Measurements from ENCODE around the gene DENND2A.
A peak's percentile ranks its signal among the peaks of the same experiment; 100 is the strongest.
"Not testable (repeated sequence)": the region's sequence is repeated elsewhere in the genome, so short reads cannot be mapped to it uniquely, and the experiment has no call there.

The DENND2A gene

DNA sequence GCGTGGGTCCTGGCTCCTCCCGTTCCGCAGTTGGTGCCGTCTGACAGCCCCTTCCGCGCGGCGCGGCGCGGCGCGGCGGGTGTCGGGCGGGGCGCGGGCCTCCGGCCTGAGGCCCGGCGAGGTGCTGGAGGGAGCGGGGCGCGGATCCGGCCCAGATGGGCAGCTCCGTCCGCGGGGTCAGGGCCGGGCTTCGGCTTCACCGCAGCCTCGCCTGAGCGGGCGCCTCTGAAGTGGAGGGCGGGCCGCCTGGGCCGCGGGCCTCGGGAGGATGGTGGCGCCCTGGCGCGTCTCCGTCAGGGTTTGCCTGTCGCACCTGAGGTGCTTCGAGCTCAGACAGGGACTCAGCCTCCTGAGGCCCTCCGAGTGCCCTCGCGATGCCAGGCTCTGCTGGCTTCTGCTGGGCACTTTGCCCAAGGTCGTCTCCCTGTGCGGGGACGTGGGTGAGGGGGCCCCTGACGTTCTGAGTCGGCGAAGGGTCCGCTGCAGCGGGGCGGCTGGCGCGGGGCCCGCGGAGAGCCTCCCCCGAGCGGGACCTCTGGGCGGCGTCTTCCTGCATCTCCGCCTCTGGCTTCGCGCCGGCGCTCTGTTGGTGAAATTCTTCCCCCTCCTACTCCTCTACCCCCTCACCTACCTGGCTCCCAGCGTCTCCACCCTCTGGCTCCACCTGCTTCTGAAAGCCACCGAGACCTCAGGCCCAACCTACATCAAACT lies 32.6 kb upstream of the DENND2A start:
- DNase-seq (ENCODE audit: low read depth in 3 of 3, low spot score in 1 of 3): peak in 2 of 3 donors; percentile 31 to 48

DNA sequence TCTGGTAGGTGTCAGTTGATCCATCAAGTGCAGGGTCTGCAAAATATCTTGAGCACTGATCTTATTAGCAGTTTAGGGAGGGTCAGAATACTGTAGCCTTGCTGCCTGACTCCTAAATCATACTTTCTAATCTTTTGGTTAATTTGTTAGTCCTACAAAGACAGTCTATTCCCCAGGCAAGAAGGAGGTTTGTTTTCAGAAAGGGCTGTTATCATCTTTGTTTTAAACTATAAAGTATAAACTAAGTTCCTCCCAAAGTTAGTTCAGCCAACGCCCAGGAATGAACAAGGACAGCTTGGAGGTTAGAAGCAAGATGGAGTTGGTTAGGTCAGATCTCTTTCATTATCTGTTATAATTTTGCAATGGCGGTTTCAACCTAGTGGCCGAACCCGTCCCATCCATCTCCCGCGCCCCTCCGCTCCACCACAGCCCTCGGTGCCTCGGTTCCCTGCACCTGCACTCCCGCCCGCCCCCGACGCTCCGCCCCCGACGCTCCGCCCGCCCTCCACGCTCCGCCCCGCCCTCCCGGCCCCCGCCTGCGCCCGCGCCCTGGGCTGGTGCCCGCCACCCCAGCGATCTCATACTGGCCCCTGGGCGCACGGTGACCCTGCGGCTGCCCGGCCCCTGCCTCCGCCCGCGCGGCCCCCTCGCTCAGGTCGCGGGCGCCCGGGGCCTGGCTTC lies 31.9 kb upstream of the DENND2A start, which contains the start of gene ADCK2:
TSS of gene ADCK2 (plus strand) at position 564 of the 681 bp plus-strand sequence. CDS start 386 bp downstream, outside the sequence.
- DNase-seq (ENCODE audit: low read depth in 3 of 3, low spot score in 1 of 3): peak in 1 of 3 donors; percentile 57

DNA sequence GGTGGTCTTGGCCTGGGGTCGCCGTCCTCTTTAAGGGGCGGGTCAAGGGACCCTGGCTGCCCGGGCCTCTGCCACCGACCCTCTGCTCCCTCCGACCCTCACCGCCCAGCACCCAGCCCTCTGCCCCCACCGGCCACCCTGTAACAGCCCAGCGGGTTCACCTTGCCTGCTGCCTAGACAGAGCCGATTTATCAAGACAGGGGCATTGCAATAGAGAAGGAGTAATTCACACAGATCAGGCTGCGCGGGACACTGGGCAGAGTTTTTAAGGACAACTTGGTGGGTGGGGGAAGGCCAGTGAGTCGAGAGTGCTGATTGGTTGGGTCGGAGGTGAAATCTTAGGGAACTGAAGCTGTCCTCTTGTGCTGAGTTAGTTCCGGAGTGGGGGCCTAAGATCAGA lies 31.4 kb upstream of the DENND2A start:
- DNase-seq (ENCODE audit: low read depth in 3 of 3, low spot score in 1 of 3): no peak

DNA sequence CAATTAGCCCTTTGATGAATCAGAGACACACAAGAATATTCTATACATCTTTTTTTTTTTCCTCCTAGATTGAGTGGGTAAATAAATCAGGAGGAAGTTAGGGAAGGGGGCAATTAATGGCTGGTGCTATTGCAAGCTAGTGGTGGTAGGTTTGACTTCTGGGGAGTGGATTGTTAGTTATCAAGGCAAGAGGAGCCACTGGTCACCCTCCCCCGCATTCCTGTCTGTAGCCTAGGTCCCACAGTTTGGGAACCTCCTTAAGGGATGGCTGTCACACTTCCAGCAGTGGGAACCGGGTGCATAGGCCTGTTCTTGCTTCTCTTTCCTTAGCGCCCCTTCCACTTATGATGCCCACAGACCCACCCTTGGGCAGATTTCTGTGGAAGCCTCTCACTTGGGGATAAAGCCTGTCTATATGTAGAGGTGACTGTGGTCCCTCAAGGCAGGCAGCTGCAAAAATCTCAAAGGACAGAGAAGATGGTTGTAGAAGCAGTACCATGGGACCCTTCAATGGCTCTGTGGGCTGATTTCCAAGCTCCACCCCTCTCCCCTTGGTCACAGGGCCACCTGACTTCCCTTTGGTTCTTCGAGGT lies 29.8 kb upstream of the DENND2A start:
- no peak for DNase-seq (ENCODE audit: low read depth in 3 of 3, low spot score in 1 of 3)

DNA sequence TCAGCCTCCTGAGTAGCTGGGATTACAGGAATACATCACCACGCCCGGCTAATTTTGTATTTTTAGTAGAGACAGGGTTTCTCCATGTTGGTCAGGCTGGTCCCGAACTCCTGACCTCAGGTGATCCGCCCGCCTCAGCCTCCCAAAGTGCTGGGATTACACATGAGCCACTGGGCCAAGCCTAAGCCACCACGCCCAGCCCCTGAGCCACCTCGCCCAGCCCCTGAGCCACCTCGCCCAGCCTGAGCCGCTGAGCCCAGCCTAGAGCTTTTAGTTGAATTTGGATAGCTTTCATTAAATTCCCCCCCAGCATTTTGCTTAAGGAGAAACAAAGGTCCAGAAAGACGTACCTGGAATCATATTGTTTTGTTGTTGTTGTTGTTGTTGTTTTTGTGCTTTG lies 29.2 kb upstream of the DENND2A start:
- not testable (repeated sequence) for DNase-seq (ENCODE audit: low read depth in 3 of 3, low spot score in 1 of 3)

DNA sequence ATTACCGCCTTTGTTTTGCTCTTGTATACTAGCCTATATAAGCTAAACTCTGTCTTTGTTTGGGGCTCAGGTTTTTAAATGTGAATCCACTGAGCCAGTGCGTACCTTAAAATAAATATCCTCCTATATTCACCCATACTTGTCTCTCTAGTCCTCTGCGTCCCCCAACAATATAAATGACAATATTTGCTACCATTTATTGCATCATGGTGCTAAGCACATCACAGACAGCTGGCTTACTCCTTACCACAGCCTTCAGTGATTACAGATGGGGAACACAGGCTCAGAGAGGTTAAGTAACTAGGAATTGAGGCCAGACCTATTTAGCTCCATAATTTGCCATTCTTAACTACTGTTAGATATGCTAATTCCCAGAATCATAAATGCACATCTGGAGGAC lies 28.7 kb upstream of the DENND2A start:
- DNase-seq (ENCODE audit: low read depth in 3 of 3, low spot score in 1 of 3): no peak

DNA sequence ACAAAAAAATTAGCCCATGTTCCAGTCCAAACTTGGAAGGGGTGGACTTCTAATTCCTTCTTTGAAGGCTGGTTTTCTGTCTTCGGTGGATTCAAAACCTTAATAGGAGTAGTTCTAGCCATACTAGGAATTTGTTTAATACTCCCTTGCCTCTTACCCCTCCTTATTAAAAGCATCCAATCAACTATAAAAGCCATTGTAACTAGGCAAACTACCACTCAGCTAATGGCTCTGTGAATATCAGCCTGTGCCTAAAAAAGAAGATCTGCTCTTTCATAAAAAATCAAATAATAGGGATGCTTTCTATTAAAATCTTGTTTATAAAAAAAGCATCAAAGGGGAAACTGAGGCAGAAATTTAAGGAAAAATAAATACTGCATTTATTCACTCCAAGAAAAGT lies 28.0 kb upstream of the DENND2A start:
- no peak for DNase-seq (ENCODE audit: low read depth in 3 of 3, low spot score in 1 of 3)

DNA sequence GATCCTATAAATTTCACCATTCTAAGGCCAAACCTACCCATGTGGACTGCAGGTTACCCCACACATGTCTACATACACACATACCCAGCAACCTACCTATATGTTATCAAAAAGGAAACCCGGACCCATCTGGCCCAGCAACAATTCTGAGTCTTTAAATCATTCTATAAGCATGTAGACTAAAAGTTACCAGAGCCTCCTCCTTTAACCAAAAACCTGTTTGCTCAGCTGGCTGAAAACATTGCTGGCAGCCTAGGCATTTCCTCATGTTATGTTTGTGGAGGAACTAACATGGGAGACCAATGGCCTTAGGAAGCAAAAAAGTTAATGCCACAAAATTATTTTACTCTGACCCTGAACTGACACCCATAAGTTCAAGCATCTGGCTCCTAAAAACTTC lies 26.9 kb upstream of the DENND2A start:
- no peak for DNase-seq (ENCODE audit: low read depth in 3 of 3, low spot score in 1 of 3)

DNA sequence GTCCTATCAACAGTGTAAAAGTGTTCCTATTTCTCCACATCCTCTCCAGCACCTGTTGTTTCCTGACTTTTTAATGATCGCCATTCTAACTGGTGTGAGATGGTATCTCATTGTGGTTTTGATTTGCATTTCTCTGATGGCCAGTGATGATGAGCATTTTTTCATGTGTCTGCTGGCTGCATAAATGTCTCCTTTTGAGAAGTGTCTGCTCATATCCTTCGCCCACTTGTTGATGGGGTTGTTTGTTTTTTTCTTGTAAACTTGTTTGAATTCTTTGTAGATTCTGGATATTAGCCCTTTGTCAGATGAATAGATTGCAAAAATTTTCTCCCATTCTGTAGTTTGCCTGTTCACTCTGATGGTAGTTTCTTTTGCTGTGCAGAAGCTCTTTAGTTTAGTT lies 22.3 kb upstream of the DENND2A start:
- DNase-seq (ENCODE audit: low read depth in 3 of 3, low spot score in 1 of 3): not testable (repeated sequence)

DNA sequence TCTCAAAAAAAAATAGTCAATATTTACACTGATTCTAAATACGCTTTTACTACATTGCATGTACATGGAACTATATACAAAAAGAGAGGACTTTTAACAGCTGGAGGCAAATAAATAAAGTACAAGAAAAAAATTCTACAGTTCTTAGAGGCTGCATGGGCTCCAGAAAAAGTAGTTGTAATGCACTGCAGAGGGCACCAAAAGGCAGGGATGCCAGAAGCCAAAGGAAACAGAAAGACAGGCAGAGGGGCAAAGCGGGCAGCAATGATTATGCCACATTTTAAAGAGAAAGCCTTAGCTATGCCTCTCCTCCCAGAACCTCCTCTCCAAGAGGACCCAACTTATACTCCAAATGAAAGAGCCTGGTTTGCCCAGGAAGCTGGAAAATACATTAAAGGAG lies 20.5 kb upstream of the DENND2A start:
- DNase-seq (ENCODE audit: low read depth in 3 of 3, low spot score in 1 of 3): no peak

DNA sequence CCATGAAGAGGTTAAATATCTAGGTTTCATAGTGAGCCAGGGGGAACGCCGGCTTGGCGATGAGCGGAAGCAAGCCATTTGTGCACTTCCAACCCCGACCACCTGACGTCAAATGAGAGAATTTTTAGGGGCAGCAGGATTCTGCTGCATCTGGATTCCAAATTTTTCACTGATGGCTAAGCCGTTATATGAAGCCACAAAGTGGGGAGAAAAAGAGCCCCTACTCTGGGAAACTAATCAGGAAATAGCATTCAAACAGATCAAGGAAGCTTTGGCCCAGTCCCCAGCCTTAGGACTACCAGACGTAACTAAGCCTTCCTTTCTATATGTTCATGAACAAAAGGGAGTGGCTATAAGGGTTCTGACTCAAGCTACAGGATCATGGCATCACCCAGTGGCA lies 19.2 kb upstream of the DENND2A start:
- no peak for DNase-seq (ENCODE audit: low read depth in 3 of 3, low spot score in 1 of 3)

DNA sequence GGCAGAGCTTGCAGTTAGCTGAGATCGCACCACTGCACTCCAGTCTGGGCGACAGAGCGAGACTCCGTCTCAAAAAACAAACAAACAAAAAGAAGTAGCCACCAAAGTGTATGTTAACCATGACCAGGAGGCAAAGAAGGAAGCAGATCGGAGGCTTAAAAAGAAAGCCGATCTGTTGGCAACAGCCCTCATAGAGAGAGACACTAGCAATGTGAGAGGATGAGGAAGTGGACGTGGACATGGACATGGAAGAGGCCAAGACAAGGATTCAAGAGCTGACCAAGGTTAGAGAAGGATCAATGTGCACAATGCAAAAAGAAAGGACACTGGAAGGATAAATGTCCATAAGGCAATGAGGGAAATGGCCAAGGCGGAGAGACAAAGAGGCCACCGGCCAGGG lies 17.3 kb upstream of the DENND2A start:
- no peak for DNase-seq (ENCODE audit: low read depth in 3 of 3, low spot score in 1 of 3)

DNA sequence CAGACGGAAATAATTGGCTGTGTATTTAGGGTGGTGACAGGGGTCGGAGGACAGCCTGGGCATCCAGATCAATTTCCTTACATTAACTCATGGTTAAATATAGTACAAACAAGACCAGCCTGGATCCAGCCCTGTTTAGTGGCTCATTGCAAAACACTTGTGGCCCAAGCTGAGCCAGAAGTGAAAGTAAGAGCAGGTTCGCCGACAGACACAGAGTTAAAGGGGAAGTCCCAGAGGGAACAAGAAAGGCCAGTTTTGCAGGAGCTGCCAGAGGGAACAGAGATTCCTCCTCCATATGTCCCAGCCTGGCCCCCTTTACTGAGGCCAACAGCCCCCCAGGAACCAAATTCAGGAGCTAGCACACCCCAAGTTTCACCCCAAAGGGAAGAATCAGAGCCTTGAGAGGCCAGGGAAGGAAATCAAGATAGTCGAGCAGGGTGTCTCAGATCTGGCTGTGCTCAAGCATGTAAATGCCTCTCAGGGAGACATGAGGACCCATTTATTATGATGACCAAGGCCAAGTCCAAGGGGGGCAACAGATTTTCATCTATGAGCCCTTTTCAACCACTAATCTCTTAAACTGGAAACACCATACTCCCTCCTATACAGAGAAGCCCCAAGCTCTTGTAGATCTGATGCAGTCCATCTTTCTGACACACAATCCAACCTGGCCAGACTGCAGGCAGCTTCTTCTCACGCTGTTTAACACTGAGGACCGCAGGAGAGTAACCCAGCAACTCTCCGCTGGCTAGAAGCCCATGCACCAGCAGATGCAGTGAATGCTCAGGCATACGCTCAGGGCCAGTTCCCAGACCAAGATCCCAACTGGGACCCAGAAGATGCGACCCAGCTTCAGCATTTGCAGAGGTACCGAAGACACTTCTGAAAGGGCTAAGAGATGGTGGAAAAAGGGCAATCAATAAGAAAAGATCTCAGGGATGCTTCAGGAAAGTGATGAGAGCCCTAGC lies 16.2 kb upstream of the DENND2A start:
- DNase-seq (ENCODE audit: low read depth in 3 of 3, low spot score in 1 of 3): no peak

DNA sequence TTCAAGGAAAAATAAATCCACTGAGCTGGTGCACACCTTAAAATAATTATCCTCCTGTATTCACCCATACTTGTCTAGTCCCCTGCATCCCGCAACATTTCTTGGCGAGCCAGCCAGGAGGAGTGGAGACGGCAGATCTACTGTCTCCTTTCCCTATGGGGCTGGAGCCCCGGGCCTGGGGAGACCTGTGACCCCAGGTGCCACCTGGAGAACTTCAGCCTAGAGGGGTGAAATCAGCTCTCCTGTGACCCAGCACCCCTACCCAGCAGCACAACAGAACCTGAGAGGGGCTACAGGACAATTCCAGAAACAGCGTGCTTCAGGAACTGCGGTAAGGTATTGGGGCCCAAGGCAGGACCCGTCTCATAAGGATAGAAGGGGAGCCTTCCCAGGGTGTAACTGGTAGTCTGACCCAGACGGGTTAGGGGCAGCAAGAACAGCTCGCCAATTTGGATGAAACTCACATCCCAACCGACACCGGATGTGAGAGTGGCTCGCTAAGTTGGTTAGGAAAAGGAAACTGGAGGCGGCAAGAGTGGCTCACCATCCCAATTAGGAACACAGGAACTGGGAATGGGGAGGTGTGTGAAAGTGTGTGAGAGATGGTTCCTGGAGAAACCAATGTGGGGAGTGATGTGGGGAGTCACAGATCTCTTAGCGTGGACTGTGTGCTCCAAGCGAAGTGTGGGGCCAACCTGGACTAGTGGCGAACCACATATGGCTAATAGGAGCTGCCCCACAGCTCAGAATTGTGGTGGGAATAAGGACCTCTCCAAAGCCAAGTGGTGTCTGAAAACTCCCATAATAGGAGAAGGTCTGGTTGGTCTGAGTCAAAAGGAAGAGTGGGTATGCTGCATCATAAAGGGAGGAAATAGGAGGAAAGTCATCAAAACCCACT lies 15.1 kb upstream of the DENND2A start:
- no peak for DNase-seq (ENCODE audit: low read depth in 3 of 3, low spot score in 1 of 3)

DNA sequence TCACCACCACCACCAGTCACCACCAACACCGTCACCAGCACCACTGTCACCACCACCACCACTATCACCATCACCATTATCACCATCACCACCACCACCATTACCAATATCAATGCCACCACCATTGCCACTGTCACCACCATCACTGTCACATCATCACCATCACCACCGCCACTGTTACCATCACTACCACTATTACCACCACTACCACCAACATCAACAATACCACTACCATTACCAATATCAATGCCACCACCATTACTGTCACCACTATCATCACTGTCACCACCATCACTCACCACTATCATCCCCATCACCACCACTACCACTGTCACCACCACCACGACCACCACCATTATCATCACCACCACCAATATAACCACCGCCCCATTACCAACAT lies 14.0 kb upstream of the DENND2A start:
- DNase-seq (ENCODE audit: low read depth in 3 of 3, low spot score in 1 of 3): no peak

DNA sequence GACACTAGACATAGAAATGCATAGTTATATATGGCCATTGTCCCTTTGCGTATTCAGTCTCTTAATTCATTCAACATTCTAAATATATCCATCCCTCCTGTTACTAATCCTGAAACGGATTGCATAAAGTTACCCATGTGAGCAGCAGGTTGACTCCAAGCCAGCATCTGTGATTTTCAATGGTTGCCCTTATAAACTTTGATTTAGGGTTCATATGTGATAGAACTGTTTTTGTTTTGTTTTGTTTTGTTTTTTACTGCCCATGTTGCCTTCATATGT lies 13.4 kb upstream of the DENND2A start:
- no peak for DNase-seq (ENCODE audit: low read depth in 3 of 3, low spot score in 1 of 3)

DNA sequence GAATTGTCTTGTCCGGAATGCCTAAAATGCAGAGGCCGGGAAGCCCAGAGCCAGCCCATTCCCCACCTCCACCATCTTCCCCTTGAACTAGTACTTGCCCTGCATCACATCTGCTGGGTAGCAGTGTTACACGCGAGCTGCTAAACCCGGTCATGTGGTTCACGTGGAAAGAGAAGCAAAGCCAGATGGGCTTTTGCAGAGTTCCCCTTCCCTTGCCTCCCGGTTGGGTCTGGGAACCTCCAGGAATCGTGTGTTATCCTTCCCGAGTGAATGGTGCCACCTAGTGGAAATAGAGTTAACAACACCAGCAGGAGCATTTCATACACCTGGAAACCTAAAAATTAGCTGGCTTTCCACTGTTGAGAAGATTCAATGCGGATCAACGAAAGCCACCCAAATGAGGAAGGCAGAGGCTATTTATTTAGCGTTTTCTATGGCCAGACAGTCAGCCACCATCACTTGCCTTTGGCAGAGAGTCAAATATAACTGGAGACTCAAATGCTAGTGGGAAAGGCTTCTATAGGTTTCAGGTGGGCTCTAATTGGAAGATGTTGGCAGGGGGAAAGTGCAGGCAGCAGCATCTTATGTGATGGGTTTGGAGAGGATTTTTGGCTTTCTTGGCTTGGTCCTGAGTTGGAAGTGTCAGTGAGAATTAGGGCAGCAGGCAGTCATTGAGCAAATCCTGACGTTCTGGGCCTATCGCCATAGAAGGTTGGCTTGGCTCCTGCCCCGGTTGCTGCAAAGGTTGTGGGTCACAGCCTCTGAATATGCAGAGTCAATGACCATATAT lies 12.9 kb upstream of the DENND2A start:
- no peak for DNase-seq (ENCODE audit: low read depth in 3 of 3, low spot score in 1 of 3)

DNA sequence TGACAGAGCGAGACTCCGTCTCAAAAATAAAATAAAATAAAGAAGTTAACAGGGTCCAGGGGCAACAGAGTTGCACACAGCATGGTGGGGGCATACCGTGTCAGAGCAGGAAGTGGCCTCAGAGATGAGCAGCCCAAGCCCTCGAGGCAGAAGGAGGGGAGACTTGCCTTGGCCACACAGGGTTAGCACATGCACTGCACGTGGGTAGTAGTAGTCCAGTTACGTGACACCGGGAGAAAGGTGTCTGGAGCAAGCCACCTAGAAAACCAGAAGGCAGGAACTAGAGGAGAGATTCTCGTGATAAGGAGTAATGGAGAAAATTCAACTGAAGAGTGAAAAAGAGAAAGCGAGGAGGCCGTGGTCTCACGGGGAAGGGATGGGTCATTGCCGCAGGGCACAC lies 9.8 kb upstream of the DENND2A start:
- DNase-seq (ENCODE audit: low read depth in 3 of 3, low spot score in 1 of 3): no peak

DNA sequence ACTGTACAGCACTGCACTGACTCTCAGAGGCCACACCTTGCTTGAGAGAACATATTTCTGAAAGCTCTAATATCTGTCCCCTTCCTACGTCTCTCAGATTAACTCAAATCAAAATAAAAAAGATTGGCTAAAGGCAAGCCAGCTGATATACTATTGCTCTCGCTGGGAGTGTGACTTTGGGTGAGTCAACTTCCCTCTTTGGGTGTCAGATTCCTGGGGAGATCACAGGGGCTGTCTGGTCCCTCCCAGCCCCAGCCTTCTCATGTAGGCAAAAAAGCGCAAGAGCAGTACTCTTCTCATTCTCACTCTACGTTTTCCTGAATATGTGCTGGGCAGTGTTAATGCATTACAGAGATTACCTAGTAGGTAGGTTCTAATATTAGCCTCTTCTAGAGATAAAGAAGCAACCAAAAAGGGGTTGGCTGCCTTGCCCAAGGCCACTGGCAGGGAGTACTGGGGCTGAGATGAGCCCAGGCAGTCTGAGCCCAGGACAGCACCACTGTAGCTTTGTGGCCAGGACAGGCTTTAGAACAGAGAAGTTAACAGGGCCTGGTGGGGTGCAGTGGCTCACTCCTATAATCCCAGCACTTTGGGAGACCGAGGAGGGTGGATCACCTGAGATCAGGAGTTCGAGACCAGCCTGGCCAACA lies 9.1 kb upstream of the DENND2A start:
- no peak for DNase-seq (ENCODE audit: low read depth in 3 of 3, low spot score in 1 of 3)

Measured in stimulated activated CD4-positive, alpha-beta T cell treated with anti-CD3 and anti-CD28 coated beads, TNF-alpha, amount 100 ng/mL, for 1 hour (primary cell).